Right cardiac atrium (tissue), 5 donors: ENCODE measurements around the gene PNPLA5. TPM values are rescaled to one million over a fixed set of nuclear protein-coding genes. Genes with fewer than 3 reads are reported as not detected.
"Not testable (repeated sequence)": the region's sequence is repeated elsewhere in the genome, so short reads cannot be mapped to it uniquely, and the experiment has no call there.

Source experiments
- ATAC-seq, 2 donors: fragments of 200-7000 bp; cut with Tn5 transposase; one replicate each; pipeline versions ENCODE4 v1.8.0 to v1.9.1; 2020; ENCODE audit warnings: moderate library complexity in 2 of 2, mild to moderate bottlenecking in 1 of 2
- DNase-seq, 3 donors: peaks; one replicate each; pipeline ENCODE4 v3.0.0-alpha.2; 2020
- H3K27ac ChIP-seq: one replicate; pipeline ENCODE4 v1.5.1; 2013; ENCODE audit warnings: mild to moderate bottlenecking, low read length, control low read depth, moderate library complexity
- H3K27me3 ChIP-seq: one replicate; pipeline ENCODE4 v1.6.1; 2013; ENCODE audit not compliant: control insufficient read depth, insufficient read depth
- H3K4me1 ChIP-seq: one replicate; pipeline ENCODE4 v1.6.1; 2013; ENCODE audit warnings: low read length; ENCODE audit not compliant: control insufficient read depth, insufficient read depth
- H3K4me3 ChIP-seq: one replicate; pipeline ENCODE4 v1.5.1; 2013; ENCODE audit warnings: low read length, control low read depth
- H3K9me3 ChIP-seq: one replicate; pipeline ENCODE4 v1.6.1; 2013; ENCODE audit warnings: low read length; ENCODE audit not compliant: control insufficient read depth
- WGBS: extraction: QIAGEN DNeasy Blood & Tissue Kit; methylation state at CpG from one replicate; pipeline ENCODE4 v1.1.7; 2013; 5-methylcytosine and 5-hydroxymethylcytosine counted together
- intact Hi-C, 4 donors: fragments of 100-400 bp; cut with DNase I; formaldehyde crosslinking; loops; one replicate each; pipeline versions ENCODE4 v1.11.0 to v1.14.0; 2022 to 2023
- polyA plus RNA-seq: library from polyadenylated mRNA; stranded (reverse); fragments of 200-250 nt; gene quantifications from one replicate; pipeline ENCODE4 v1.2.3, GENCODE V29; 2013
- total RNA-seq, 4 donors: library from RNA; stranded (reverse); fragmentation: NEBNext Ultra II Directional; extraction: Animal tissue kit (Norgen Biotek cat#: 25700); gene quantifications; one replicate each; pipeline ENCODE4 v1.2.1, GENCODE V29; 2021
- donor health status: healthy with polysubstance abuse.
- donor health status: DM: no; HTN: yes; CAD: no.
- donor health status: DM: no; HTN: no; CAD: no.
- donor health status: DM: no; HTN: yes; CAD: no; lungs with severe emphysema.
- donor health status: DM: yes; HTN: yes; CAD: no.

PNPLA5 gene
- total and polyA plus RNA-seq, 5 donors = not detected

GRCh38 chr22:43878831-43879550 lies 12.8 kb downstream of the PNPLA5 start:
- Histone ChIP-seq H3K27me3 (no peaks in the 10 kb centered on the region), H3K27ac (no peak overlapping the region), H3K4me3 (no peak overlapping the region), H3K4me1 (no peaks in the 10 kb centered on the region), H3K9me3 (no peaks in the 10 kb centered on the region)
- intact Hi-C loops = no loop called here
- WGBS = 72% methylated on average over 12 of the region's 12 CpGs
- no peak for ATAC-seq
- no peak for DNase-seq

- ATAC-seq = peak; percentile 30 to 49
- Histone ChIP-seq H3K4me1 (no peaks in the 10 kb centered on the region), H3K9me3 (no peaks in the 10 kb centered on the region), H3K27ac (no peak overlapping the region), H3K27me3 (no peaks in the 10 kb centered on the region), H3K4me3 (no peak overlapping the region)
- WGBS = 38% methylated on average over 12 of the region's 12 CpGs
- intact Hi-C loops = no loop called here
- peak in 1 of 3 donors; percentile 32 for DNase-seq
These were observed 13.6 kb downstream of the PNPLA5 start for GRCh38 chr22:43878079-43878795.

GRCh38 chr22:43876866-43877509 lies 14.8 kb downstream of the PNPLA5 start:
- ATAC-seq (no peak), DNase-seq (no peak)
- no peaks in the 10 kb centered on the region for H3K4me1 ChIP-seq
- intact Hi-C loops = no loop called here
- WGBS = 68% methylated on average over 5 of the region's 5 CpGs
- H3K27ac ChIP-seq = no peak overlapping the region
- H3K27me3 ChIP-seq = no peaks in the 10 kb centered on the region
- H3K9me3 ChIP-seq = no peaks in the 10 kb centered on the region
- H3K4me3 ChIP-seq = no peak overlapping the region

GRCh38 chr22:43869799-43870198 lies 22.0 kb downstream of the PNPLA5 start:
- DNase-seq = no peak
- intact Hi-C loops = no loop called here
- no peak overlapping the region for H3K4me3 ChIP-seq
- WGBS = 85% methylated on average over 5 of the region's 5 CpGs
- H3K27me3 ChIP-seq = no peaks in the 10 kb centered on the region
- no peaks in the 10 kb centered on the region for H3K4me1 ChIP-seq
- ATAC-seq = no peak
- no peak overlapping the region for H3K27ac ChIP-seq
- no peaks in the 10 kb centered on the region for H3K9me3 ChIP-seq

DNA sequence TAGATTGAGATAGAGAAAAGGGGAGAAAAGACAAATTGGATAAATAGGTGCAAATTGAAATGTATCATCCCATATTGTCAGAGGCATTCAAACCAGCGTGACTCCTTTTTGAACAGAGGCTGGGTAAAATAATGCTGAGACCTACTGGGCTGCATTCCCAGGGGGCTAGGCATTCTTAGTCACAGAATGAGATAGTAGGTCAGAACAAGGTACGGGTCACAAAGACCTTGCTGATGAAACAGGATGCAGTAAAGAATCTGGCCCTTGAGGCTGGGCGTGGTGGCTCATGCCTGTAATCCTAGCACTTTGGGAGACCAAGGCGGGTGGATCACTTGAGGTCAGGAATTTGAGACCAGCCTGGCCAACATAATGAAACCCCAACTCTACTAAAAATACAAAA lies 22.8 kb downstream of the PNPLA5 start:
- H3K27me3 ChIP-seq, H3K27ac ChIP-seq, H3K4me3 ChIP-seq, intact Hi-C loops, ATAC-seq, H3K4me1 ChIP-seq, H3K9me3 ChIP-seq, DNase-seq: not testable (repeated sequence)
- WGBS = 74% methylated on average over 4 of the region's 4 CpGs

- peak; percentile 59 to 89 (median 84) for DNase-seq
These were observed 23.8 kb downstream of the PNPLA5 start for GRCh38 chr22:43867839-43868635.

DNA sequence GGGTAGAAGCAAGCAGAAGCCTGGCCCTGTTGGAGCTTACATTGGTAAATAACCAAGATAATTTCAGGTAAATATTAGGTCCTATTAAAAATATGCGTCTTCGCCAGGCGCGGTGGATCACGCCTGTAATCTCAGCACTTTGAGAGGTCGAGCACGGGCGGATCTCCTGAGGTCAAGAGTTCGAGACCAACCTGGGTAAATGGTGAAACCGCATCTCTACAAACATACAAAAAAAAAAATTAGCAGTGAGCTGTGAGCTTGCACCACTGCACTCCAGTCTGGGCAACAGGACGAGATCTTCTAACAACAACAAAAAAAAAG lies 29.0 kb downstream of the PNPLA5 start:
- Histone ChIP-seq H3K9me3 (no peaks in the 10 kb centered on the region), H3K4me3 (no peak overlapping the region), H3K4me1 (no peaks in the 10 kb centered on the region), H3K27me3 (no peaks in the 10 kb centered on the region), H3K27ac (no peak overlapping the region)
- DNase-seq = no peak
- ATAC-seq = no peak
- 74% methylated on average over 11 of the region's 11 CpGs for WGBS
- intact Hi-C loops = no loop called here

More at GRCh38 chr22:43867839-43868635, 23.8 kb downstream of the PNPLA5 start:
- peak; percentile 60 to 64 for ATAC-seq
- no peaks in the 10 kb centered on the region for H3K9me3 ChIP-seq
- 8% methylated on average over 11 of the region's 11 CpGs for WGBS
- intact Hi-C loops = no loop called here
- H3K27ac ChIP-seq = no peak overlapping the region
- H3K27me3 ChIP-seq = no peaks in the 10 kb centered on the region
- H3K4me3 ChIP-seq = no peak overlapping the region
- no peaks in the 10 kb centered on the region for H3K4me1 ChIP-seq

DNA sequence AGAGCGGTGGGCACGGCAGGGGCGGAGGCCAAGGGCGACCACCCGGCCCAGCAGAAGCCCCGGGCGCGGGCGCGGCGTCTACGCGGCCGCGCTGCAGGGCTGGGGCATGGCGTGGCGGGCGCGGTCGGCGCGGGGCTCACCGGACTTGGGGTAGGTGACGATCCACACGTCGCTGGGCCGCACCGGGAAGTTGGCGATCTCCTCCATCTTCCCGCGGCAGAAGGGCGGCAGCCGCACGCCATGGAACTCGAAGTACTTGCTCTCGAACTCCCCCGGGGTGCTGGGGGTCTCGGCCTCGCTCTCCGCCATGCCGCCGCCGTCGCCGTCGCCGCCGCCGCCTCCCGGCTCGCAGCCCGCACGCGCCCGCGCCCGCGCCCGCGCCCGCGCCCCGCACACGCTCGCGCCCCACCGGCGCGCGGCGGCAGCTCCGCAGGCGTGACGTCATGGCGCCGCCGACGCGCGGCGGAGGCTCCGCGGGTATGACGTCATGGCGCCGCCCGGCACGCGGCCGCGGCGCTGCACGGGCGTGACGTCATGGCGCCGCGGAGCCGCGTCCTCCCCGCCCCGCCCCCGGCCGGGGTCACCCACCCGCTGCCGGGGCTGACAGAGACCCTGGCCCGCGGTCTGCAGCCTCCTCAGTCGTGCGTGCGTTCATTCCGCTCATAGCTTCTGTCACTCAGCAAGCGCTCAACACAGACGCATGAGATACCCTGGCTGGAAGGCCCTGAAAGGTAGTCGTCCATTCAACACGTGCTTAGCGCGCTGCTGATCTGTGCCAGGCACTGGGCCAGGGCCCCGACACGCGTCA lies 29.5 kb downstream of the PNPLA5 start, which contains the start of gene SULT4A1:
SULT4A1 (minus strand) TSS at position 440 of the 808 bp plus-strand sequence; CDS start at position 309, 131 bp downstream.
- Histone ChIP-seq H3K4me1 (no peaks in the 10 kb centered on the region), H3K4me3 (peak within 1 kb of the TSS; percentile 35), H3K9me3 (no peaks in the 10 kb centered on the region), H3K27ac (no peak within 1 kb of the TSS), H3K27me3 (no peaks in the 10 kb centered on the region)
- intact Hi-C loops = no loop called here
- ATAC-seq (peak; percentile 16 to 34), DNase-seq (no peak)
- 3% methylated on average over 121 of the region's 121 CpGs for WGBS

GRCh38 chr22:43861529-43861928 lies 30.3 kb downstream of the PNPLA5 start:
- Histone ChIP-seq H3K4me1 (no peaks in the 10 kb centered on the region), H3K27ac (no peak overlapping the region), H3K9me3 (no peaks in the 10 kb centered on the region), H3K4me3 (no peak overlapping the region), H3K27me3 (no peaks in the 10 kb centered on the region)
- ATAC-seq (no peak), DNase-seq (no peak)
- WGBS = 51% methylated on average over 9 of the region's 9 CpGs
- intact Hi-C loops = no loop called here

DNA sequence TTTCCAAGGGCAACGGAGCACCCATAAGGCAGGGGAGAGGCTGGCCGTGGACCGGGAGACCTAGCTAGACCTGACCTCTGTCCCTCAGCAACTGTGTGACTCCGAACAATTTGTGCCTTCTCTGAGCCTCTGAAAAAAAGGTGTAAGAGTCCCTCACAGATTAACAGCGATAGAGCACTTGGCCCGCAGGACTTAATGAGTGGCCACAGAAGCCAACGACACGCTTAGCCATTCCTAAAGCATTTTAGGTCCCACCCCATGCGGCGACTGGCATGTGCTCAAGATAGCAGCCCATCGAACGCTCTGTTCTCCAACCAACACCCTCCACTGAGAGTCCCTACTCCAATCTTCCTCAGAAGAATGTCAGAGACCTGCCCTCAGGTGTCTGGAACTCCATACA lies 31.0 kb downstream of the PNPLA5 start:
- Histone ChIP-seq H3K4me3 (no peak overlapping the region), H3K27me3 (no peaks in the 10 kb centered on the region), H3K9me3 (peaks cover 2% of the 10 kb centered on the region), H3K4me1 (no peaks in the 10 kb centered on the region), H3K27ac (no peak overlapping the region)
- ATAC-seq = no peak
- intact Hi-C loops = no loop called here
- DNase-seq = no peak
- 73% methylated on average over 12 of the region's 12 CpGs for WGBS
